IPS DF 4.7 (cell line): Measurements from ENCODE around the gene ZMIZ1.

Experiments
- DNase-seq: peaks from one replicate; pipeline ENCODE4 v3.0.0-alpha.2; 2013; ENCODE audit warnings: low spot score; ENCODE audit errors: extremely low read depth

The ZMIZ1 gene

DNA sequence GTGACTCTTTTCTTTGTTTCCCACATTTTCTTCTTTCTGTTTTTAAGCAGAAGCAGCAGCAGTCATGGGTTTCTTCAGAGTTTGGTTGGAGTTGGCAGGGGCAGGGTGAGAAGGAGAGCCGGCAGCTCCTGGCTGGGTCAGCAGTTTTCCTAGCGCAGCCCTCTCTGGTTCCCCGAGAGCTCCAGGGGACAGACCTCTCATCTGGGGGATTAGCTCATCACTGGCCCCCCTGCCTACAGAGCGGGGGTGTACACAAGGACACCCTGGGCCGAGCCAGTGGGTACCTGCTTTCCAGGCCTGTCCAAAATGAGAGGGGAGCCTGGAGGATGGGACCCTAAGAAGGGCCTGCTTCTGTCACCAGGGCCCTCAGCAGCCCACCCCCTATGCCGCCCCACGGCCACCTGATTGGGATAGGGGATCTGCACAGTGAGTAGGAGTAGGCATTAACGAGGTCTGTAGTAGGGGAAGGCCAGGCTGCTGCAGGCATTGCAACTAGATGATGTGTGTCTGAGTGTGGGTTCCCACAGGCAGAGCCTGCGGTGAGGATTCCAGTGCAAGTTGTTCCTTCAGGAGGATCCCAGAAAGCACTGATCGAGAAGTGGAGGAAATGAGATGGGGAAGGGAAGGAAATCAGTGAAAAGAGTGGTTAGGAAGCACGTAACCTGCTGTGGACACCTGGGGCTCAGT, 155.6 kb downstream of the ZMIZ1 start:
- no peak for DNase-seq

DNA sequence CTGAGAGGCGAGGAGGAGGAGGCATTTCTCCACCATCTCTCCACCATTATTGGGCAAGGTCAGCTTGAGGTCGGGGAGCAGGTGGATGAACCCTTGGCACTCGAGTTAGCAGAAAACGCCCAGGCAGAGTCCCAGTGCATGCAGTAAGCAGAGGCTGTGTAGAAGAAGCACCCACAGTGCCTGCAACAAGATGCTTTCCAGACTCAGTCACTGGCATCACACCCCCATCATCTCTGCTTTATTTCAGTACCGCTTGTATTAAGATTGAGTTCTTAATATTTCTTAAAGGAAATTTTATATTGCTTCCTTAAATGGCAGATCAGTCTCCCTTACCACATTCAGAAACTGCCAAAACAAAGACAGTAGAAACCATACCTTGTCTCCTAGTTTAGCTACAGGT, 156.2 kb downstream of the ZMIZ1 start:
- no peak for DNase-seq

DNA sequence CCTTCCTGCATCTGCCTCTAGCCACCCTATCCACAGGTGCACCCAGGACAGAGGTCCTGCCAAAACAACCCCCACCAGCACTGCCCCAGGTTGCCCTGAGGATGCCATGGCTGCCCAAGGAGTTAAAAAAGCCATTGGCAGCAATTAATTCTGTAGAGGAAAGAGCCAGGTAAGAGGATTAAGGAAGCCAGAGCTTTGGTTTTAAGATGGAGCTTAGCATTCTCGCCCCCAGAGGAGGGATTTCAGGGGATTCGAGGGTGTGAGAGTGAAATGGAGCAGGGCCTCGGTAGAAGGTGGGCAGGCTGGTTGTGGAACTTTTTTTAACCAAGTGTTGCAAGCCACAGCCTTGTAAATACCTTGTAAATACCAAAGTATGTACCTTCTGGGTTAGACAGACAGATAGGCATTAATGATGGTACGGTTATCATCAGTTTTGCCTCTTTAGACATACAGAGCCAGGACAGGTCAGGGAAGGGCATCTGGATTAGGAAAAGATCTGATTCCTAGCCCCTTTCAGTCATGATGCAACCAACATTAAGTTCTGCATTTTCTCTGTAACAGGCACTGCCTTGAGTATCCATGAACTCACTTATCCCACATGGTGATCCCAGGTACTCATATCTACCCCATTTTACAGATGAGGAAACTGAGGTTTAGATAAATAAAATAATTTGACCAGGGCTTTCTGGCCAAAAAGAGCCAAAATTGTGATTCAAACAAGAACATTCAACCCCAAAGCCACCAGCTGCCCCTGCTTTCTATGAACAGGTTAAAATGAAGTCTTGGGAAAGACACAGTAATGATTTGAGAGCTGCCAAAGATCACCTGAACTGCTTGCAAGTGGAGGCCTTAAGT, 157.9 kb downstream of the ZMIZ1 start:
- DNase-seq, result no peak

DNA sequence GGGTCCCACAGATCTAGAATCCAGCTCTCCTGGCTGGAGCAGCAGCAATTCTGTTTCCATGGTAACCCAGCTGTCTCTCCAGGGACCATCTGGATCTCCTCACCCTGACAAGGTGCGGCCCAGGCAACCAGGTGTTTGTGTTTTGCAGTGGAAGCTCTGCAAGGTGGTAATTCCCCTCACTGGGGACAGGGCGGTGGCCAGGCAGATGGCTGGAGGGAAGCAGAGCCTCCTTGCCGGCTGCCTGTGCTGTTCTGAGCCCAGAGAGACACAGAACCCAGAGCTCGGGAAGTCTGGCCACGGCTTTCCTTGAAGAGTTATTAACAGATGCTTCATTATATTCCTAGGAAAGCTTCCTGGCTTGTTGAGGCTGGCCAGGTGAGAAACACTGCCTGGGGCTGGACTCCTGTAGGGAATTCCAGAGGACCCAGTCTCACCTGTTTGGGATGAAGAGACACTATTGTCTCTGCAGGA, 160.3 kb downstream of the ZMIZ1 start:
- no peak for DNase-seq

DNA sequence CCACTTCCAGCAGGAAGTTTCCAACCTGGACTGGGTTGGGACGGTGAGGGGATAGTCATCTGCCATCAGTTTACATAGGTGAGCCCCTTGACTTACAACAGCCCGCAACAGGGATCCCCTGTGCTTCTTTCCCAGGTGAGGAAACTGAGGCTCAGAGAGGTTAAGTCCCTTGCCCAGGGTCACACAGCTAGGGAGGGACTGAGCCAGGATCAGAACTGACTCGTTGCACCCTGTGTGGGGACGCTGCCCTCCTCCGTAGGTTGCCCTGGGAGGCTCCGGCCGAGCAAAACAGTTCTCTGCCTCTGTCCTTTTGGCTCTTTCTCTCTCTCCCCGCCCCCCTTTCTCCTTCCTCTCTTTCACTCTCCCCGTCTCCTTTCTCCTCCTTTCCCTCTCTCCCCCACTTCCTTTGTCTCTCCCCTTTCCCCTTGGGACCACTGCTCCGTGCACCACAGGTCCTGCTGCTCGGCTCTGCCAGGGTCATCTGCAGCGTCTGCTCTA, 161.1 kb downstream of the ZMIZ1 start:
- no peak for DNase-seq

DNA sequence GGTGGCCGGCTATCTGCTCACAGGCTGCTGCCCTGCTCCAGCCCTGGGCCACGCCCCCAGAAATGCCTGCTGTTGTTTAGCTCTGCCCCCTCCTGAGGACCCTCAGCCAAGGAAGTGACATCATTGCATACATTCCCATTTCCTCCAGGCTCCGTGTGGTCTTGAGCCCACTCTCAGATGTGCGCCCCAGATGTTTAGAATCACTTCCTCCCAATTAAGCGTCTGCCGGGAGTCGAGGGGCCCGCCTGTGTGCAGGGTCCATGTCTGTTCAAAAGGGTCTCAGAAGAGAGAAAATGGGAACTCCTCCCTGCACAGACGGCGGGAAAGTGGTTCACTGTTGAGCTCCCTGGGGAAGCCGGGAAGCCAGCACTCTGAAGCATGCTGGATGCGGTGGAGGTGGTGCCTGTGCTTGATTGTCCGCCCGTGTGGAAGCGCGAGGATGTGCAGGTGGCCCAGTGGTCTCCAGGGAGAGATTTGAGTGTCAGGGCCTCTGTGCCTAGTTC, 161.6 kb downstream of the ZMIZ1 start:
- peak; percentile 68 for DNase-seq

DNA sequence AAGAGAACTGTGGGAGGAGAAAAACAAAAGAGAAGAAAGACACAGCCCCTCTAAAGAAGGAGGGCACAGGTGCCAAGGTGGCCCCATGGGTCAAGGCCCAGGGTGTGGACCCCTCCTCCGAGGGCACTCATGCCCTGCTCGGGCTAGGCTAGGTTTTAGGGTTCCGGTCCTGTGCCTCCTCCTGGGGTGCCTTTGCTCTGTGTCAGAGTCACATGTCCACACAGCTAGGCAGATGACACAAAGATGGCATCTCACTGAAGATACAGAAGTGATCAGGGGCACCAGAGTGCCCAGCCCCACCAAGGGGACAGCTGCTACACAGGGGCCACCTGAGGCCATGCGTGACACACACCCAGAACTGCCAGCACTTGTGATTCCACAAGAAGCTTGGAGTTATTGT, 162.1 kb downstream of the ZMIZ1 start:
- DNase-seq, result no peak

DNA sequence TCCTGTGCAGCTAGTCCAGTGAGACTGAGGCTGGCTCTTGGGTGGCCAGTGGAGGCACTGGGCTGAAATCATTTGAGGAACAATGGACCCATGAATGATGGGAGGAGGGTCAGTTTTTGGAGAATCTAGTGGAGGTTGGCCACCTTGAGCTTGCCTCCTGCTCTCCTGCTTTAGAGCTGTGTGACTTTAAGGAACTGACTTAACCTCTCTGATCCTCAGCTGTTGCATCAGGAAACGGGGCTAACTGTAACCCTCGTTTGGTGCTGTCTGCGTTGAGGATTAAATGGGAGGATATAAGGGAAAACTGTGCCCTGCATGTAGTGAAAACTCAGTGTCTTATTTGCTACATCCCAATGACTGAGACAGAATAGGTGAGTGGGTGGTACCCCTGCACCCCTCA, 163.1 kb downstream of the ZMIZ1 start:
- no peak for DNase-seq

DNA sequence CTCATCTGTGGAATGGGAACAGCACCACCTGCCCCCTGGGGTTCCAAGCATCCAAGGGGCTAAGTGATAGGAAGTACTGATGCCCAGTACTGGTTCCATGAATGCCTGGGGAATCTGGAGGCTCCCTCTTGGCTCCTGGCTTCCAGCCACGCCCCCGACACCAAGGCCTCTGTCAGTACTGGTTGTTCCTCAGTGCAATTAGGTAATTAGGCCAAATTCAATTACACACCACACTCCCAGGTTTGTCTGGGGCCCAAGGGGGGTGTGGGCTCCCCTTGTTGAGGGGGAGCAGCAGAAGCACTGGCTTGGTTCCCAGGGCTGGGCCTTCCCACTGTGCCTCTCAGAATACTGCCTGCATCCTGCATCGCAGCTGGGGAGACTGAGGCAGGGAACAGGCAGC, 164.1 kb downstream of the ZMIZ1 start:
- DNase-seq, result no peak

DNA sequence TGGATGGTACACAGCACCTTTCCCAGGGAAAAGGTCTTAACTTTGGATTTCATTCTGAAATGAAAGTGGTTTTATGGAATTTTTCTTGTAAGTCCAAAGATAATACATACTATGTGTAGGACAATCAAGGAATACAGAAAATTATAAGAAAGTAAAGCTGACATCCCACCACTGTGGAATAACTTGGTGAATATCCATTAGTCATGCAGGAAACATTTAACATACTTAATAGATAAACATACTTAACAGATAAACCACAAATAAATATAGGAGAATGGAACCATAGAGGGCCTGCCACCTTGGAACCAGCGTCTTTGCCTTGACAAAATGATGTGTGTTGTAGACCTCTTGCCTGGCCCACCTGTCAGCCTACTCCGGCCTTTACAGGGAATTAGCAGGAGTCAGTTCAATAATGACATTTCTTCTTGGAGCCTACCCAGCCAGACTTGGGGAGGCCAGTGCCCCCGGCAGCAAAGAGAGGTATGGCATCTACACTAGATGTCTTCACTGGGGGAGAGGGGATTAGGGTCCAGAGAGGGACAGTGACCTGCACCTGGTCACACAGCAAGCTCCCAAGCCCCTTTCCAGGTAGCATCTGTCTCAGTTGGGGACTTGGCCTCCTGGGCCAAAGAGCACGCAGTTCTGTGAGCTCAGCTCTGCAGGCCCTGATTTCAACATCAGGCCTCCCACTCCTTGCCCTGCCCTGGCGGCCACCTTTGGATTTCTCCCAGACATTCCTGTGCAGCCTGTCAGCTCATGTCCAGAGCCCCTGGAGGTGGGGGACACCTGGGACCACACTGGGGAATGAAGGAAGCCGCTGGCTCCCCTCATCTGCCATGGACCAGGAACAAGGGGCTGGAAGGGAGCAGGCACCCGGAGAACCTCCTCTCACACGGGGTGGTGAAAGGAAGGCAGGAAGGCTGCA, 165.9 kb downstream of the ZMIZ1 start:
- no peak for DNase-seq

DNA sequence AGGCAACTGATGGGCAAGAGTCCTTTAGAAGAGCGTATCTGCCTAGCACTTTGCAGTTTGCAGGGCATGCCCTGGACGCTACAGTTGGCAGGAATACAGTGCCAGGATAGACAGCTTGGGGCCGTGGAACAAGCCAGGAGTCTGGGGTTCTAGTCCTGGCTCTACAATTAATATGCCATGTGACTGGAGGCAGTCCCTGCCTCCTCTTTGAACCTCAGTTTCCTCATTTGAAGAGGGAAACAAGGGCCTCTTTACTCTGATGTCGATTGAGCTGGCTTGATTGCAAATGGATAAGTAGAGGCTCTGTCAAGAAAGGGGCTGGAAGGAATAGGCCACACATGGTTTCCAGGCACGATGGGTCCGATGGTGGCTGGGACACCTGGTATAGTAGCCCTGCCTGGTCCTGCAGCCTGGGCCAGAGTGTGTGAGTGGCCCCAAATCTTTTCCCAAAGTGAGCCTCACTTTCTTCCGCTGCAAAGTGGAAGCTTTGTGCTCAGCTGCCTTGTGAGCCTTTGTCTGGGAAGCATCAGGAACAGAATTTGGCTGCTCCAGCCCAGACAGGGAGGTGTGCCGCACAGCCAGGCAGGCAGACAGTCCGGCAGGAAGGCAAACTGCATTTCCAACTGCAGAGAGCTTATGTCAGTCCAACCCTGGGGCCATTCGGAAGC, 167.1 kb downstream of the ZMIZ1 start:
- no peak for DNase-seq

DNA sequence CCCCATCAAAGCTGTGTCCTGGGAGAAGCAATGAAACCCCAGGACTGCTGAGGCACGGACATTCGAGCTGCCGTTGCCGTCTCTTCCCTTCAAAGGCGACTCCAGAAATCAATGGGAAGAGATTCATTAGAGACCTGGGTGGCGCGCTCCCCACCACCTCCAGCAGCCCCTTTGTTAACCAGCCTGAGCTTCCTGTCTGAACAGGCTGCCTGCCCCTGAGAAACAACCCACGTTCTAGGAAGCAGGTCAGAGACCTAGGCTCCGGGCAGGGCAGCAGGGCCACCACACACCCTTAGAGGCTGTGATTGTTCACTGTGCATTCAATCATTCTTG, 167.6 kb downstream of the ZMIZ1 start:
- DNase-seq, result no peak

DNA sequence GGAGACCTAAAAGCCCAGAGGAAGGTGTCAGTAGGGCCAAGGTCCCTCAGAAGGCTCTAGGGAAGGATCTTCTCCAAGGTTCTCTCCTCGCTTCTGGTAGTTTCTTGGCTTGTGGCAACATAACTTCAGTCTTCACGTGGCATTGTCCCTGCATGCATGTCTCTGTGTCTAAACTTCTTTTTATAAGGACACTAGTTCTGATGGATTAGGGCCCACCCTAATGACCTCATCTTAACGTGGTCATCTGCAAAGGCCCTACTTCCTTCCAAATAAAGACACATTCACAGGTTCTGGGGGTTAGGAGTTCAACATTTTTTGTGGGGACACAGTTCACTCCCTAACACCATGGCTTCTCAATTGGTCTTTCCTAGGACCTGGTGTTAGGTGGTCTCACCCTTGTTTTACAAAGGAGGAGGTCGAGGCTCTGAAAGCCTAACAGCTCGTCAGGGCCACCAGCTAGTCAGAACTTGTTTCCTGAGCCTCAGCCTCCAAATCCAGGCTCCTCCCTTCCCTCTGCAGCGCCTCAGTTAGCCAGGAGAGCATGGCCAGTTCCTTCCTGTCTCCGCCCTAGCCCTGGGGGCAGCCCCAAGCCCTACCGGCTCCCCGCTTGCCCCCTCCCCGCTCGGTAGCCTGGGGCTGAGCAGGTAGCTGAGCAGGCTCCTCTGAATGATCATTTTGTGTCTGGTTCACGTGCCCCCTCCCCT, 168.8 kb downstream of the ZMIZ1 start:
- no peak for DNase-seq

DNA sequence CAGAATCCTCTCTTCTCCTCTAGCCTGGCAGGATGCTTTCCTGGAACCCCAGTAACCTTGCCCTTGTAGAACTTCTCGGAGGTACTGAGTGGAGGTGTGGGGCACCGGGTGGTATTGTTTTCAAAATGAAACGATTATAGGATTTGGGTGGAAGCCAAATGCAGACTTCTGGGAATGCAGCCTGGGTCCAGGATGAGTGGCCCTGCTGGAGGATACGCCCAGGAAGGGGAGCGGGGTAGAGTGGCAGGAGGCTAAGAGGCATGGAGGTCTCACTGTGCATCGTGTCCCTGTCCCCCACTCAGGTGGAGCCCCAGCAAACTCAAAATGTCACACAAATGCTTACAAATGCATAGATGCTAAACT, 169.4 kb downstream of the ZMIZ1 start:
- no peak for DNase-seq

DNA sequence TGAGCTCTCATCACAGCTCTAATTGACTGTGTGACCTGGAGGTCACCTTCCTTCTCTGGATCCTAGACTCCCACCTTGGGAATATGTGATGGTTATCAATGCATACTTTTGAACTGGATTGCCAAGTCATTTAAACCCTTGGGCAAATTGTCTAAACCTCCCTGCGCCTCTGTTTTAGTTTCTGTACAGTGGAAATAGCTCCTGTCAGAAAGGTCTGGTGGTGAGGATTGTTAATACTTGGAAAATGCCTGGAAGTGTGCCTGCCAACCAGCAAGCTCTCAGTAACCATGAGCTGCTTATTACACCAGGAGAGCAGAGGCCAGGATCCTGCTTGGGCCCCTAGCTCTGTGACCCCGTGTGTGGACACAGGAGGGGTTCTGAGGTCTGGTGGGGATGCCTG, 169.8 kb downstream of the ZMIZ1 start:
- no peak for DNase-seq

DNA sequence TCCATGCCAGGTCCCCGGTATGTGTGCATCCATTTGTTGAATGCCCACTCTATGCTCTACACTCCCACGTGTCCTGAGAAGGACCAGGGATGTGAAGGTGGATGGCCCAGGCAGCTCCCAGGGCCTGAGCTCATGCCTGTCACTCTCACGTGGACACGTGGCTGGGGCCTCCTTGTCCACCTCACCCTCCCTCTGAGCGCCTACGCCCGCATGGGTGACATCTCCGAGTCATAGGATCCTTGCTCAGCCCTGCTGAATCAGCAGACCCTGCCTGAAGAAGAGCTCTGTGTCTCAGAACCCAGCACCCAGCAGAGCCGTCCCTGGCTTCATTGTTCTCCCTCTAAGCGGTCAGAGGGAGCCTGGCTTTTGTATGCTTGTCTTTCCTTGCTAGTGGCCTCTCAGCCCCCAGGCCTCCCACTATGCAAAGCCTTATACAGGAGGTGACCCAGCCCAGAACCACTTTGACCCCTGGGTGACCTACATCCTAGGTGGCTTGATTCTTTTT, 170.6 kb downstream of the ZMIZ1 start:
- DNase-seq, result no peak

DNA sequence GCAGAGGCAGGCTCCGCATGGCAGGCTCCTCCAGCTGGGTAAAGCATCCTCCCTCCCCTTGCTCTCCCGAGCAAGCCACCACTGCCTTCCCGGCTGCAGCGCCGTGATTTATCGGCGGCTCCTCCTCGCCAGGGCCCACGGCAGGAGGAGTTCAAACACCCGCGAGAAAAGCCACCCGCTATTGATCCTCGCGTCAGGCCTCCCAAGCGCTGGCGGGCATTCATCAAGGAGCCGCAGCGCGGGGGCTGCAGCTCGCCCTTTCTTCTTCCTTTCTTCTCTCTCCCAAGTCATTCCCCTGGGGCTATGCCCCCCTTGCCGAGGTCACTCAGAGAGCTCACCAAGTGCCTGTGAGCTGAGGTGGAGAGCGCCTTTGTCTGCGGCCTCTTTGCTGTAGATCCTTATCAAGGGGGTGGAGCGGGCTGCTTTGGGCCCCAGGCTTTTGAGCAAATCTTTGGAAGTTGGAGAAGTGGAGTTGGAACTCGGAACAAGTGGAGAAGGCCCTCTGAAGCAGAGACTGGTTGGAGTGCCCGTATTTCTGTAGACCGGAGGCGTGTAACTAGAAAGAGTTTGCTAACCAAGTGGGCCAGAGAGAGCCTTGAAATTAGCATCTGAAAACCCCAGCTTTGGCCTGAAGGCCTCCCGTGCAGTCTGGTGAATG, 171.3 kb downstream of the ZMIZ1 start:
- DNase-seq, result no peak

DNA sequence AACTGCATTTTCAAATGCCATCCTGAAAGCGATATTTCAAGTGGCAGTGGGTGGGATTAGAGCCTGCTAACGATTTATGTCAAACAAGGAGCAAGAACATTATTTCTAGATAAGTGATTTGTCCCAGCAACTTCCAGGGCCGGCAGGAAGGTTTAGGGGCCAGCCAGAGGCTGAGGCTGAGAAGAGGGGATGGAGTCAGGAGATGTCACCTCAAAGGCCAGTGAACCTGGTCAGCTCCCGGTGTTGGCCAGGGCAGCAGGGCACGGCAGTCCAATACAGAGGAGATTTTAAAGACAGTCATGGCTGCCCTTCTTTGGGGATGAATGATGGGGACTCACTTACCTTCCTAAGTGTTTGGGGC, 172.8 kb downstream of the ZMIZ1 start:
- DNase-seq, result no peak

DNA sequence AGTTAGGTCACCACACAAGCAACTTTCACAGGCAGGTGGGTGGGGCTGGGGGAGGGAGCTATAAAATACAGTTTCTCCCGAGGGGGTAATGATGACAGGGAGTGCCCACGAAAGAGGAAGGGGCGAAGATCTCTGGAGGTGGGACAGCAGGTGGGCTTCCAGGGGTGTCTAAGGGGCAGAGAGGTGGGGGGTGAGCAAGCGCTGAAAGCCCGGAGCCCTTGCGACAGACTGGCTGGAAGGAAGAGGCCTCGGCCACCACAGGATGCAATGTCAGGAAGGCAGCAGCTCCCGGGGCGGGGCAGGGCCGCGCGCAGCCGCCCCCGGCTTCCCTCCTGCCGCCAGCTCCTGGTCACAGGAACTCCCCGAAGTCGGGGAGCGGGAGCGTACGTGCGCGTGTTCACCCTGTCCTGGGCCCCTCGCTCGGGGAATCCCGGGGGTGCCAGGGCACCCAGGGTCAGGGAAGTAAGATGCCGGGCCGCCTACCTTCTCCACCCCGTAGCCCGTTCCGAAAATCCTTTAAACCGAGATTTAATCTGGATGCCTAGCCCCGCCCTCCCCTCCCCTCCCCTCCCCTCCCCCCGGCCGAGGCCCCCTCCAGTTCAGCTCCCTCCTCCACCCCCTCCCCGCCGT, 173.3 kb downstream of the ZMIZ1 start:
- DNase-seq, result no peak
